ENCODE measurements around the gene NUP214.
"Not testable (repeated sequence)": the region's sequence is repeated elsewhere in the genome, so short reads cannot be mapped to it uniquely, and the experiment has no call there.

Gene NUP214

DNA sequence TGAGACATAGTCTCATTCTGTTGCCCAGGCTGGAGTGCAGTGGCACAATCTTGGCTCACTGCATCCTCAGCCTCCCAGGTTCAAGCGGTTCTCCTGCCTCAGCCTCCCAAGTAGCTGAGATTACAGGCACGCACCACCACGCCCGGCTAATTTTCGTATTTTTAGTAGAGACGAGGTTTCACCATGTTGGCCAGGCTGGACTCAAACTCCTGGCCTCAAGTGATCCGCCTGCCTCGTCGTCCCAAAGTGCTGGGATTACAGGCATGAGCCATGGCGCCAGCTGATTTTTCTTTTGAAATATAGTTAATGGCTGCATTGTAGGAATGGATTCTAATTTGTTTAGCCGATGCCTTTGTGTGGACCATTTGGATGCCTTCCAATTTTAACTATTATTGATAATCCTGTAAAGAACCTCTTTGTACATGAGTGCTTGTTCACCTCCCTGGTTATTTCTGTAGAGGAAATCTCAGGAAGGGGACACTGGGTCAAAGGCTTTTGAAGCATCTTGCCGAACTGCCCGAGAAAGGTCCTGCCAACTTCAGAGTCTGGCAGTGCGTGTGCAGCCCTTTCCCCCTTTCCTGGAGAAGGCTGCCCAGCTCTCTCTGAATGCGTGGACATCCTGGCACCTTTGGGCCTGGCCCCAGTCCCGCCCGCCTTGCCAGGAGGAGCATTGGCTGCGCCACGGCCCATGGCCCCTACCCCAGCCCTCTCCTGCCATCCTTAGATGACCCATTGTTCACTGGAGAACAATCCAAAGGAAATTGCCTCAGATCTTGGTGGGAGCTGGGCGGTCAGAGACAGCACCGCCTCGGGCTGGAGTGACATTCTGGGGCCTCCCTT, 8.9 kb upstream of the NUP214 start:
- DNase-seq, result no peak

GRCh38 chr9:131117121-131117761, 8.1 kb upstream of the NUP214 start:
- DNase-seq, result no peak

- DNase-seq, result no peak
Observed at GRCh38 chr9:131117762-131118145, 7.6 kb upstream of the NUP214 start.

DNA sequence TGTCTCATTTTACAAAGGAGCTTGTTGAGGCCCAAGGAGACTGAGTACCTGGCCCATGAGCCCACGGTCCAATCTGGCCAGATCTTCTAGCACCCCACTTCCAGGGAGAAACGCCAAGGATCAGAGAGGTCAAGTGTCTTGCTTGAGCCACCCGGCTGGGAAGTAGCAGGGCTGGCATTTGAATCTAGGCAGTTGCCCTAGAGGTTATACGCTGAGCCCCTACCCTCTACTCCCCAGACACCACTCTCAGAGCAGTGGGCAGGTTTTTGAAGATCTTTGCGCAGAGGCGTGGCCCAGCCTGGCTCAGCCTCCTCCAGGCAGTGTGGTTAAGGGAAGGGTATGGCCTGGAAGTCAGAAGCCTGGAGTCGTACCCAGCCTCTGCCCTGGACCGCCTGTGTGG, 5.8 kb upstream of the NUP214 start:
- DNase-seq, result no peak

DNA sequence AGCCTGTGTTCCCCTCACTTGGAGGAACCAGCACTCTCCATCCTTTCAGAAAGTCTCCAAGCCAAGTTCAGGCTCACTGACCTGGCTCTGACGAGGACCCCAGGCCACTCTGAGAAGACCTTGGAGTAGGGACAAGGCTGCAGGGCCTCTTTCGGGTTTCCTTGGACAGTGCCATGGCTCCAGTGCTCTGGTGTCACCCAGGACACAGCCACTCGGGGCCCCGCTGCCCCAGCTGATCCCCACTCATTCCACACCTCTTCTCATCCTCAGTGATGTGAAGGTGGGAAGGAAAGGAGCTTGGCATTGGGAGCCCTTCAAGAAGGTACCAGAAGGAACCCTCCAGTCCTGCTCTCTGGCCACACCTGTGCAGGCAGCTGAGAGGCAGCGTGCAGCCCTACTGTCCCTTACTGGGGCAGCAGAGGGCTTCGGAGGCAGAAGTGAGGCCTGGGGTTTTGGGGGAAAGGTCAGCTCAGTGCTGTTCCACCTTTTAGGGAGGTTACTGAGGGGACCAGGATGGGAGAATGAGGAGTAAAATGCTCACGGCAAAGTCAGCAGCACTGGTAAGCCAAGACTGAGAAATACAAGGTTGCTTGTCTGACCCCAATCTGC, 4.7 kb upstream of the NUP214 start:
- no peak for DNase-seq

DNA sequence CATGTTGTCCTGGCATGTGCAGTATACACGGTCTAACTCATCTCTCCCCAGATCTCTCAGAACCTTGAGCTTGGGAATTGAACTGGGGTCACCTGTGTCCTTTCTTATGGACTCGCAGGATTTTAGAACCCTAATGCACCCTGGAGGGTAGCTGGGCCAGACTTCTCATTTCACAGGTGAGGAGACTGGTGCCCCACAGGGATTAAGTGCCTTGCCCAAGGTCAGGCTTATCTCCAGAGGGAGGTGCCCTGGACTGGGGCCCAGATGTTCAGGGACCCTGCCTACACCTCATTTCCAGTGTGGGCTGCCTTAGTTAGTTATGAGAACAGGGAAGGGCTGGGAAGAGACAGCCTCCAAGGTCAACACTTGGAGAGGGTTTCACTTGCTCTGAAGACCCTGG, 4.0 kb upstream of the NUP214 start:
- DNase-seq, result no peak

- DNase-seq, result no peak
Observed at GRCh38 chr9:131122158-131122557, 3.2 kb upstream of the NUP214 start.

DNA sequence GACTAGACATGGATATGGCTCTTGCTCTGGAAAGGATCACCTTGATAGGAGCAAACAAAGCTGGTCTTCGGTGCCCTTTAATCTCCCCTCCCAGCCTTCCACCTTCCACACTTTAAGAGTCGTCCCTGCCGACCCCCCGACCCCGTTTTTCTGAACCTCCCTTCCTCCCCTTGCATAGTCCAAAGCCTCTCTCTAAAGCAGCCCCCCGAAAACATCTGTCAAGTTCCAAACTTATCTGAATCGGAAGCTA, 423 bp upstream of the NUP214 start:
- DNase-seq, result no peak

DNA sequence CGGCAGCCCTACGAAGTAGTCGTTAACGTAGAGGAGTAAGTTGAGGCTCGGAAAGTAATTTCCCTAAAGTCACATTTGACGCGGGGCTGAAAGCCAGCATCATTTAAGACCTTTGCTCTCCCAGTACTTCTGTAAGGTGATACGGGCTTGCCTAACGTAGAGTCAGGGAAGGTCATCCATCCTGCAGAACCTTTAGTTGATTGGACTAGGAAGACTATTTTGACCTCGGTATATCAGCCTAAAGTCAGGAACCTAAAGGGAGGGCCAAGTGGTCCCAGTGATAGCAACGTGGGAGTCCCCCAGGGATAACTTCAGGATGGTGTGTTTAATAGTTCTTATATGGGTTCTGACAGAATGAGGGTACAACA, 657 bp downstream of the NUP214 start:
- no peak for DNase-seq

GRCh38 chr9:131129183-131129582, 3.8 kb downstream of the NUP214 start:
- DNase-seq, result no peak

DNA sequence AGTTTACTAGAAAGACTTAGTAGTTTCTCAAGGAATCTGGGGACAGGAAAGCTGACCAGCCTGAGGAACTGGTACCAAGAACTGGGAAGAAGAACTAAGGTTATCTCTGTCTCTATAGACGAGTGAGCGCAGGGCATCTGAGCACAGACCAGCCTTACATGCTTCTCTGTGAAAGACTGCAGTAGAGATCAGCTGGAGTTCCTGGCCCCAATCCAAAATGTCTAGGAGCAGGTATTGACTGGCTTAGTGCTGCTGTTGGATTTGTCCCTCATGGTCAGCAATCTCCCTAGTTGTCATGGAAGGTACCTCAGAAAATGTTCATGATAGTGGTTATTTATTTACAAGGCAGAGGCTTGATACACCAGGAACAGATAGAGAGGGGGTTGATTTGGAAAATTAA, 13.3 kb downstream of the NUP214 start:
- no peak for DNase-seq

DNA sequence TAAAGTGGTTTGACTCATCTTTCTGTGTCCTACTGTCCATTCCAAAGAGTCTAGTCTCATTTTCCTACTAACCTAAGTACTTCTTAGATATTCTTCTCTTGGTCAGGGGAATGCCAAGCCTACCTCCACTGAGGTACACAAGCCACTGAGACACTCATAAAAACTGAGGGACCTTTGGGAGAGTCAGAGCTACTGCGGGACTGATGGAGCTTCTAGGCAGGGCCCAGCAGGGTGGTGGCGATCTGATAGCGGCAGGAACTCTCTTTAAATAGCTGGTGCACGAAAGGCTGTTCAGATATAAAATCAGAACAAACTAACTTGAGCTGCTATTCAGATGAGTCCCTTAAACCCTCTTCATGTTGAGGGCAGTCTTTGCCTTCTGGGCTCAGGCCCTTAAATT, 14.7 kb downstream of the NUP214 start:
- no peak for DNase-seq

GRCh38 chr9:131140550-131140949, 15.2 kb downstream of the NUP214 start:
- DNase-seq, result no peak

DNA sequence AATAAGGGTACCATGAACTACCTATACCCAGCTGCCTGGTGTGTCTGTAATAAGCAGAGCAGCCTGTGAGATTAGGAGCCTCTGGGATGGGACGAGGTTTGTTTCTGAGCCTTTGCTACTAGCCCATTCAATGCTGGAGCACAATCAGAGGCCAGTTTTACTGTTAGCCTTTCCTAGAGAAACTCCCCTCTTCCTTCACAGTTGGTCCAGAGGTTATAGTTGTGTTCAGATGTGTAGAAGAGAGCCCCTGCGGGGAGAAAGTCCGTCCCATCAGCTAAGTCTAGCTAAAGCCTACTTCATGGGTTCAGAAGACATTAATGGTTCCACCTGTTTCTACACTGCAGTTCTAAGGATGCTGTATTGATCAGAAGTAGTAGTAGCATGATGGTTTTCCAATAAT, 16.8 kb downstream of the NUP214 start:
- no peak for DNase-seq

DNA sequence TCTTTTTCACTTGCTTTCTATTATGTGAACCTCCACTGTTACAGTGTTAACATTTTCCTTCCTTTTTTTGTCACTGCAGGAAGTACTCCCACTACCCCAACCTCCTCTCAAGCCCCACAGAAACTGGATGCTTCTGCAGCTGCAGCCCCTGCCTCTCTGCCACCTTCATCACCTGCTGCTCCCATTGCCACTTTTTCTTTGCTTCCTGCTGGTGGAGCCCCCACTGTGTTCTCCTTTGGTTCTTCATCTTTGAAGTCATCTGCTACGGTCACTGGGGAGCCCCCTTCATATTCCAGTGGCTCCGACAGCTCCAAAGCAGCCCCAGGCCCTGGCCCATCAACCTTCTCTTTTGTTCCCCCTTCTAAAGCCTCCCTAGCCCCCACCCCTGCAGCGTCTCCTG, 18.8 kb downstream of the NUP214 start:
- no peak for DNase-seq

DNA sequence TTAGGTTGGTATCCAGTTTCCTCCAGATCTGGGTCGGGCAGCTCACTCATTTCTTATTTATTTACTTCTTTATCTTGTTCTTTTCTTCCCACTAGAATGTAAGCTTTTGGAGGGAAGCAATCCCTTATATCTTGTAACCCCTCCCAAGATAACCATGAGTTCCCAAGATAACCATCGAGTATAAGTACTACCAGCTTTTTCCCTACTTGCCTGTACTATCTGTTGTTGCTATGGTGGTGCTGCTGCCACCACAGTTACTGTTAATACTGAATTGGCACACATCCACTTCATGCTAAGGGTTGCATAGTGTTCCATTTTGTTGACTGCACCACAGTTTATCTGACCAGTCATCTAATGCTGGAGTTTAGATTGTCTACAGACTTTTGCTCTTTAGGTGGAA, 19.9 kb downstream of the NUP214 start:
- no peak for DNase-seq

DNA sequence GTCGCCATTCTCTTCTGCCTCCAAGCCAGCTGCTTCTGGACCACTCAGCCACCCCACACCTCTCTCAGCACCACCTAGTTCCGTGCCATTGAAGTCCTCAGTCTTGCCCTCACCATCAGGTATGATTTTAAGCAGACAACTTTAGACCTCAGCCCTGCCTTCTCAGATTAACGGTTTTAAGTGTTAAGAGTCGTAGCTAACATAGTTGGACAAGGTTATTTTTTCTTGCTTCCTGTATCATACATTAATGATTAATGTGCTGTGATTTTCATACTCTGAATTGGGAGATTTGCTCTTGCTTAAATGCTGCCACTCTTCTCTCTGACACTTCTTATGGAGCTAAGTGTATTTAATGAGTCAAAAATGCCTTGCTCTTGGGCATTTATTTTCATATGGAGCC, 20.8 kb downstream of the NUP214 start:
- DNase-seq, result no peak

GRCh38 chr9:131148276-131148675, 22.9 kb downstream of the NUP214 start:
- no peak for DNase-seq

GRCh38 chr9:131148966-131149687, 23.7 kb downstream of the NUP214 start:
- DNase-seq, result no peak

DNA sequence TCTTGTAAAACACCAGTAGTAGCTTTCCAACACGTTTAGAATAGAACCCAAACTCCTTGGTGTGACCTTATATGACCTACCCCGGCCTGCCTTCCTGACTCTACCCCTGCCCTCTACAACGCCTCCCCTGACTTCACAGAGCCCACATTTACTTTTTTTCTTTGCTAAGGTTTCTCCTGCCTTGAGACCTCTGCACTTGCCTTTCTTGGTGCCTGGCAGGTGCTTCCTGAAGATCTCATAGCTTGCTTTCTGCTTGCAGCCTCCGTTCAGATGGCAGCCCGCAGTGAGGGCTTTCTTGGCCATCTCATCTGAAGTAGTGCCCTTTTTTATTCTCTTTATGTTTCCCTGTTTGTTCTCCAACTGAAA, 24.3 kb downstream of the NUP214 start:
- DNase-seq, result no peak

DNA sequence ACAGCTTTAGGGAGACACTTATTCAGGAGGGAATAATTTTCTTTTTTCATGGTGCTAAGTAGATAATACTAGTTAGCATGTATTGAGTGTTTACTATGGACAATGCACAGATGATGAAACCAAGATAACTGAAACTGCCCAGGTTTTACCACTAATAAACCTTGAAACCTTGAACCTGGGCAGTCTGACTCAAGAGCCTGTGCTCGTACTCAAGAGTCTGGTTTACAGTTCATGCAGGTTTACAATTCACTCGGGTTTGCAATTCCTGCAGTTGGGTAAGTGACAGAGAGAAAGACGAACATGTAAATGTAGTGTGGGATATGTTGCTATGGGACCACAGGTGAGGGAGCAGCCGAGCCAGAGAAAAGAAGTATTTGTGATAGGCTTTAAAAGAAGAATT, 28.2 kb downstream of the NUP214 start:
- no peak for DNase-seq

DNA sequence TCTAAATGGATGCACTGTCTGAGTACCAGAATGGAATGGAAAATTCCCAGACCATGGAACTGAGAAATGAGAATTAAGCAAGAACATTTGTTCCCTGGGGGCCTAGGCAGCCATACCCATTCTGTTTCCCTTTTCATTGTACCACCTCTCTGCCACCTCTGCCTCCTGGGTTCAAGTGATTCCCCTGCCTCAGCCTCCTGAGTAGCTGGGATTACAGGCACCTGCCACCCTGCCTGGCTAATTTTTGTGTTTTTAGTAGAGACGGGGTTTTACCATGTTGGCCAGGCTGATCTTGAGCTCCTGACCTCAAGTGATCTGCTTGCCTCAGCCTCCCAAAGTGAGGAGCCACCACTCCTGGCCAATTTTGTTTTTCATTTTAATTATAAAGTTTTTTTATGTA, 33.3 kb downstream of the NUP214 start:
- not testable (repeated sequence) for DNase-seq

GRCh38 chr9:131160416-131161112, 35.2 kb downstream of the NUP214 start:
- DNase-seq, result no peak

All from T-helper 2 cell (primary cell).